Natural killer cell (primary cell): ENCODE results near the gene RAB15. TPM values are rescaled to one million over a fixed set of nuclear protein-coding genes. Genes with fewer than 3 reads are reported as not detected.

ENCODE experiments used
- ATAC-seq, 3 donors: fragments of 150-1000 bp in 2 of 3; fragments of 200-7000 bp in 1 of 3; cut with Tn5 transposase; 1 replicate in 1 of 3; 2 replicates in 2 of 3; pipeline ENCODE4 v1.10.0; 2021; ENCODE audit warnings: mild to moderate bottlenecking in 2 of 3, moderate library complexity in 2 of 3
- DNase-seq, 2 donors: peaks; one replicate each; pipeline versions ENCODE4 v3.0.0 to v3.0.0-alpha.2; 2013 to 2021; ENCODE audit warnings: mixed read lengths in 1 of 2
- H3K27ac ChIP-seq: one replicate; pipeline ENCODE4 v1.5.1; 2013; ENCODE audit warnings: mild to moderate bottlenecking, low read length
- H3K27me3 ChIP-seq: one replicate; pipeline ENCODE4 v1.6.1; 2013; ENCODE audit warnings: low read length; ENCODE audit not compliant: control insufficient read depth, insufficient read depth
- H3K36me3 ChIP-seq: one replicate; pipeline ENCODE4 v1.6.1; 2013; ENCODE audit warnings: low read length; ENCODE audit not compliant: control insufficient read depth, insufficient read depth
- H3K4me1 ChIP-seq: one replicate; pipeline ENCODE4 v1.6.1; 2013; ENCODE audit warnings: low read length; ENCODE audit not compliant: control insufficient read depth, insufficient read depth
- H3K4me3 ChIP-seq: one replicate; pipeline ENCODE4 v1.5.1; 2013; ENCODE audit warnings: low read length
- H3K9me3 ChIP-seq: one replicate; pipeline ENCODE4 v1.6.1; 2013; ENCODE audit warnings: low read length; ENCODE audit not compliant: control insufficient read depth, insufficient read depth
- H3K27ac Mint-ChIP-seq, 2 donors: one replicate each; pipeline ENCODE4 v1.8.0; 2022; ENCODE audit warnings: mild to moderate bottlenecking in 2 of 2, mixed read lengths in 2 of 2, moderate library complexity in 1 of 2
- H3K27me3 Mint-ChIP-seq, 2 donors: one replicate each; pipeline ENCODE4 v1.8.0; 2022; ENCODE audit warnings: low read depth in 2 of 2, mixed read lengths in 2 of 2
- H3K36me3 Mint-ChIP-seq: one replicate; pipeline ENCODE4 v1.8.0; 2022; ENCODE audit warnings: mixed read lengths
- H3K4me1 Mint-ChIP-seq, 2 donors: one replicate each; pipeline ENCODE4 v1.8.0; 2022; ENCODE audit warnings: mixed read lengths in 2 of 2
- H3K4me3 Mint-ChIP-seq: one replicate; pipeline ENCODE4 v1.8.0; 2022; ENCODE audit warnings: mild to moderate bottlenecking, moderate library complexity, mixed read lengths
- H3K9me3 Mint-ChIP-seq, 2 donors: one replicate each; pipeline ENCODE4 v1.8.0; 2022; ENCODE audit warnings: mixed read lengths in 2 of 2
- CTCF ChIP-seq: fragments of 200-600 bp; IDR thresholded peaks from one replicate; pipeline ENCODE4 v1.8.0; 2022; ENCODE audit warnings: antibody characterized with exemption
- WGBS: methylation state at CpG from one replicate; pipeline ENCODE4 v1.1.7; 2013; ENCODE audit warnings: missing lambda C conversion rate; ENCODE audit not compliant: insufficient coverage; 5-methylcytosine and 5-hydroxymethylcytosine counted together
- intact Hi-C: fragments of 100-400 bp; cut with micrococcal nuclease; formaldehyde crosslinking; loops from one replicate; pipeline ENCODE4 v1.14.2; 2022
- total RNA-seq, 4 donors: library from RNA; stranded (reverse); fragments of 120-200 nt in 1 of 4; gene quantifications; one replicate each; pipeline versions ENCODE4 v1.2.3 to v1.2.4, GENCODE V29; 2013 to 2022

RAB15 gene
- total RNA-seq, 3 donors from 2014 or later (not counting 1 experiment from before 2014, with no cell fraction given): 0.82 to 3.2 (median 1.7) TPM

DNA sequence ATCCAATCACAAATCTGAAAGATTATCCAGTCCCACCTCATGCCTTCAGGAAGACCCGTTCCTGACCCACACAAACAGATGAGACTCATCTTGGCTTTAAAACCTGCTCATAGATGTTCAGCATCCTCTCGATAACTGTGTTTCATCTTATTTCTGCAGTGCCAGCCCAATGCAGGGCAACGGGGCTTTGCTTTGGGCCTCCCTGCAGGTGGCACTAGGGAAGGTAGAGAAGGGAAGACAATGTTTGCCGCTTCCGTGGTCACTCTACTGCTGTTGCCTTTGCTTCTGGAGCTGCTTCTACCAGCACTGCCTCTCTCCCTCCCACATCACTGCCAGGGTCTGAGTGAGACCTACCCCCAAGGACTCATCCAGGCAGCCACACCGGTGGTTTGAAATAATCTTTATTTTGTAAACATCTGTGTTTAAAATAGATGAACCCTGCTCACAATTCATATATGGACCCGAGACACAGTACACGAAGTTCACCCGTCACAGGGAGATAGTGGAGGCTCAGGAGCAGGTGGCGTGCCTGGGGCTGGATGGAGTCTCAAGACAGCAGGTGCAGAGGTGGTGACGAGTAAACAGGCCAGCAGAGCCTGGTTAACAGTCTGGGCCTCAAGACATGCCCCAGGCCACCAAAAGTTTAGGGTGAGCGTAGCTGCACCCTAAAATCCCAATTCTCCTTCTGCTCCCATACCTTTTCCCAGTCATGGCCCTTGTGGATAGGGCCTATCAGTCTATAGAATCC lies 26.5 kb downstream of the RAB15 start:
- no peaks in the 10 kb centered on the region for H3K36me3 Mint-ChIP-seq
- Histone ChIP-seq H3K4me1 (peaks cover 14% of the 10 kb centered on the region), H3K36me3 (peaks cover 5% of the 10 kb centered on the region), H3K27me3 (no peaks in the 10 kb centered on the region), H3K4me3 (no peak overlapping the region), H3K27ac (no peak overlapping the region), H3K9me3 (no peaks in the 10 kb centered on the region)
- no peak overlapping the region for H3K27ac Mint-ChIP-seq
- no peak for ATAC-seq
- peaks cover 23 to 51% of the 10 kb centered on the region in 2 donors for H3K4me1 Mint-ChIP-seq
- intact Hi-C loops: no loop called here
- no peak overlapping the region for H3K4me3 Mint-ChIP-seq
- TF ChIP-seq CTCF: no peak
- 96% methylated on average over 11 of the region's 12 CpGs for WGBS
- no peaks in the 10 kb centered on the region for H3K9me3 Mint-ChIP-seq
- no peaks in the 10 kb centered on the region for H3K27me3 Mint-ChIP-seq
- DNase-seq: no peak

GRCh38 chr14:64944861-64945260 lies 27.3 kb downstream of the RAB15 start:
- DNase-seq (no peak), ATAC-seq (no peak)
- no peaks in the 10 kb centered on the region for H3K9me3 ChIP-seq
- no peaks in the 10 kb centered on the region for H3K36me3 Mint-ChIP-seq
- H3K9me3 Mint-ChIP-seq: no peaks in the 10 kb centered on the region
- peaks cover 23 to 58% of the 10 kb centered on the region in 2 donors for H3K4me1 Mint-ChIP-seq
- WGBS: 90% methylated on average over 3 of the region's 4 CpGs
- H3K4me1 ChIP-seq: peaks cover 14% of the 10 kb centered on the region
- H3K27ac Mint-ChIP-seq: no peak overlapping the region
- intact Hi-C loops: no loop called here
- H3K27me3 ChIP-seq: no peaks in the 10 kb centered on the region
- H3K36me3 ChIP-seq: peaks cover 7% of the 10 kb centered on the region
- H3K27me3 Mint-ChIP-seq: no peaks in the 10 kb centered on the region
- no peak overlapping the region for H3K4me3 ChIP-seq
- TF ChIP-seq CTCF: no peak
- no peak overlapping the region for H3K27ac ChIP-seq
- no peak overlapping the region for H3K4me3 Mint-ChIP-seq

DNA sequence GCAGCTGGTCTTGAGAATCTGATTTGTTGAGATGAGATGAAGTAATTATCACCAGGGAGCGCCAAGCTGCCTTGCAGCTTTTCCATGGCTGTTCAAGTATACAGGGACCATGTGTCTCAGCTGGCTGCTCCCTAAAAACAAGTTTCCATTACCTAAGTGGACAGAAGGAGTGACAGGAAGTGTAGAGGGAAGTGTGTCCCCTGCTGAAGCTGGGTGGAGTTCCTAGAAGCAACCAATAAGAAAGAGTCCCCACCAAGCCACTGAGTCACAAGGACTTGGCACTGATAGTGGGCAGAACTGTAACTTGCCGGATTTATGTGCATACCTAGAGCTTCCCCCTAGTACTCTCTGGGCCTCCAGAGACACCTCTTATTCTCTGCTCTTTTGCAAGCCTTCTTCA lies 28.1 kb downstream of the RAB15 start:
- Histone ChIP-seq H3K4me1 (peaks cover 14% of the 10 kb centered on the region), H3K4me3 (no peak overlapping the region), H3K9me3 (no peaks in the 10 kb centered on the region), H3K36me3 (peaks cover 10% of the 10 kb centered on the region), H3K27me3 (no peaks in the 10 kb centered on the region), H3K27ac (no peak overlapping the region)
- H3K4me3 Mint-ChIP-seq: no peak overlapping the region
- no peaks in the 10 kb centered on the region for H3K9me3 Mint-ChIP-seq
- H3K27me3 Mint-ChIP-seq: no peaks in the 10 kb centered on the region
- DNase-seq (no peak), ATAC-seq (no peak)
- peaks cover 27 to 64% of the 10 kb centered on the region in 2 donors for H3K4me1 Mint-ChIP-seq
- intact Hi-C loops: no loop called here
- TF ChIP-seq CTCF: no peak
- no peaks in the 10 kb centered on the region for H3K36me3 Mint-ChIP-seq
- WGBS: 91% methylated on average over 2 of the region's 2 CpGs
- H3K27ac Mint-ChIP-seq: peak overlapping the region; percentile 23 to 74

DNA sequence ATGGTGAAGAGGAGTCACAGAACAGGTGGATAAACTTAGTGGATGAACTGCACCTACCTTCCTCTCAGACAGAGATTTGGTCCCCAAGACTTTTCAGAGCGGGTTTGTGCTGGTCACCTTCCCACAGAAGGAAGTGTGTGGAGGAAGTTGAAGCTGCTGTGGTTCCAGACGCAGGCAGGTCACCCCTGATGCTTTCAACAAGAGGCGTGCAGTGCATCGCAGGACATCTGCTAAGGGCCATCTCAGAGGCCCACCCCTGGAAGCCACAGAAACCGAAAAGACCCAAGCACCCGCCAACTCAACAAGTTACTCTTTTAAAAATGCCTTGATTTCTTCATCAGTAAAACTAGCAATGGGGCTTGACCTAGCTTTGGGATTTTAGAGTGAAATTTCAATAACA lies 28.6 kb downstream of the RAB15 start:
- Mint-ChIP-seq H3K4me3 (no peak overlapping the region), H3K4me1 (peaks cover 31 to 64% of the 10 kb centered on the region in 2 donors), H3K27me3 (no peaks in the 10 kb centered on the region), H3K27ac (peak overlapping the region; percentile 23 to 74), H3K9me3 (no peaks in the 10 kb centered on the region), H3K36me3 (no peaks in the 10 kb centered on the region)
- no peaks in the 10 kb centered on the region for H3K9me3 ChIP-seq
- WGBS: 9% methylated on average over 6 of the region's 6 CpGs
- peak in 2 of 3 donors; percentile 37 to 47 for ATAC-seq
- TF ChIP-seq CTCF: no peak
- H3K36me3 ChIP-seq: peaks cover 10% of the 10 kb centered on the region
- no peaks in the 10 kb centered on the region for H3K27me3 ChIP-seq
- intact Hi-C loops: no loop called here
- peaks cover 14% of the 10 kb centered on the region for H3K4me1 ChIP-seq
- no peak for DNase-seq
- no peak overlapping the region for H3K4me3 ChIP-seq
- no peak overlapping the region for H3K27ac ChIP-seq
